Cardiac muscle cell (in vitro differentiated cells and primary cell): ENCODE data around the gene ASCL5. TPM values are rescaled to one million over a fixed set of nuclear protein-coding genes. Genes with fewer than 3 reads are reported as not detected.

ENCODE experiments used
- DNase-seq, 2 donors: peaks; one replicate each; pipeline versions ENCODE4 v3.0.0 to v3.0.0-alpha.2; 2010 to 2017; ENCODE audit warnings: low read depth in 1 of 2, low spot score in 1 of 2
- H3K27ac ChIP-seq: fragments of 200-600 bp; sonication (generic); 2 replicates; pipeline ENCODE4 v1.5.1; 2016
- H3K27me3 ChIP-seq: fragments of 200-600 bp; sonication (generic); 2 replicates; pipeline ENCODE4 v1.6.0; 2016; ENCODE audit warnings: control low read depth
- H3K36me3 ChIP-seq: fragments of 200-600 bp; sonication (generic); 2 replicates; pipeline ENCODE4 v1.5.1; 2016; ENCODE audit warnings: control low read depth
- H3K4me1 ChIP-seq: fragments of 200-600 bp; sonication (generic); 2 replicates; pipeline ENCODE4 v1.8.1; 2017; ENCODE audit warnings: low read depth, mild to moderate bottlenecking, mixed run types
- H3K4me3 ChIP-seq: fragments of 200-600 bp; sonication (generic); 2 replicates; pipeline ENCODE4 v1.5.1; 2016; ENCODE audit warnings: mild to moderate bottlenecking
- H3K9me3 ChIP-seq: fragments of 200-600 bp; sonication (generic); 2 replicates; pipeline ENCODE4 v1.5.1; 2017; ENCODE audit warnings: low read depth, mild to moderate bottlenecking, control low read depth
- polyA plus RNA-seq: library from polyadenylated mRNA; unstranded; fragments of >200 nt; fragmentation: Nextera tagmentation; extraction: Ambion mirVana; gene quantifications from 2 replicates; pipeline ENCODE4 v1.2.1, GENCODE V29; 2016
- total RNA-seq: library from RNA; depleted of rRNA; stranded (reverse); fragments of >200 nt; gene quantifications from 2 replicates; pipeline ENCODE4 v1.2.3, GENCODE V29; 2016
- TF ChIP-seq, protein P1 (sequence below): IDR thresholded peaks from 2 replicates; pipeline ENCODE4 v1.5.1; 2012; ENCODE audit warnings: low read depth, mild to moderate bottlenecking, low read length

The ASCL5 gene
- total and polyA plus RNA-seq, 2 experiments from 2014 or later: 0.18 TPM; not detected in 1

DNA sequence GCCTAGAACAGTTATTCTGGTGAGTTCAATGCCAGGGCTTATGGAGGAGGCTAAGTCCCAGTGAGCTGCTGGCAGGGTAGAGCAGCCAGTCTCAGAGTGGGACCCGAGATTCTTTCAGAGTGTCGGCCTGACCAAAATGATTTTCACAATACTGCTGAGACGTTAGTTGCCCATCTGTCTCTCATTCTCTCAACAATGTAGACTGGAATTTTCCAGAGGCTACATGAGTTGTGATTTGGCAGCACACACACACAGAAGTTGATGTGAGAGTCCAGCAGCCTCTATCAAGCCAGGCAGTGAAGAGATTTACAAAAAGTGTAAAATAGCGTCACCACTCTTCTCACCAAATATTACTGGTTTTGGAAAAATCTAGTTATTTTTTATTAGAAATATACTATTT lies 36.4 kb downstream of the ASCL5 start:
- H3K4me3 ChIP-seq: no peak overlapping the region
- H3K4me1 ChIP-seq: peaks cover 11% of the 10 kb centered on the region
- TF ChIP-seq, protein P1, sequence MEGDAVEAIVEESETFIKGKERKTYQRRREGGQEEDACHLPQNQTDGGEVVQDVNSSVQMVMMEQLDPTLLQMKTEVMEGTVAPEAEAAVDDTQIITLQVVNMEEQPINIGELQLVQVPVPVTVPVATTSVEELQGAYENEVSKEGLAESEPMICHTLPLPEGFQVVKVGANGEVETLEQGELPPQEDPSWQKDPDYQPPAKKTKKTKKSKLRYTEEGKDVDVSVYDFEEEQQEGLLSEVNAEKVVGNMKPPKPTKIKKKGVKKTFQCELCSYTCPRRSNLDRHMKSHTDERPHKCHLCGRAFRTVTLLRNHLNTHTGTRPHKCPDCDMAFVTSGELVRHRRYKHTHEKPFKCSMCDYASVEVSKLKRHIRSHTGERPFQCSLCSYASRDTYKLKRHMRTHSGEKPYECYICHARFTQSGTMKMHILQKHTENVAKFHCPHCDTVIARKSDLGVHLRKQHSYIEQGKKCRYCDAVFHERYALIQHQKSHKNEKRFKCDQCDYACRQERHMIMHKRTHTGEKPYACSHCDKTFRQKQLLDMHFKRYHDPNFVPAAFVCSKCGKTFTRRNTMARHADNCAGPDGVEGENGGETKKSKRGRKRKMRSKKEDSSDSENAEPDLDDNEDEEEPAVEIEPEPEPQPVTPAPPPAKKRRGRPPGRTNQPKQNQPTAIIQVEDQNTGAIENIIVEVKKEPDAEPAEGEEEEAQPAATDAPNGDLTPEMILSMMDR: no peak
- H3K27me3 ChIP-seq: no peaks in the 10 kb centered on the region
- no peaks in the 10 kb centered on the region for H3K36me3 ChIP-seq
- no peaks in the 10 kb centered on the region for H3K9me3 ChIP-seq
- no peak overlapping the region for H3K27ac ChIP-seq
- DNase-seq: no peak

DNA sequence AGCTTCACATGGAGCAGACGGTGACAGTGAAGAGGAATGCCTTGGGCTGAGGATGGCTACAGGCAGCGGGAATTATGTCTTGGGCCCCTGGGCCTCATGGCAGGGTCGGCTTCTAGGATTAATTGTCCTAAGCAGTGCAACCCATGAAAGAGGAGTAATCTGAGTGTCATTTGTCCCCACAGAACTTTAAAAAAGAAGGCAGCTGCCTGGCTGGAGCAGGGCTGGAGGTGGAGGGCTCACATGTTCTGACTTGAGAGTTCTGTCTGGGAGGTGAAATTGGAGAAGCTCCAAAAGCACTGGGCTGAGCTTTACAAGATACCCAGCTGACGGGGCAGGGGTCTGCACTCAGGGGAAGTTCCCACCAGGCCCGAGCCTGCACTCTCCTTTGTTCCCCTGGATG lies 37.4 kb downstream of the ASCL5 start:
- TF ChIP-seq, protein P1: no peak

DNA sequence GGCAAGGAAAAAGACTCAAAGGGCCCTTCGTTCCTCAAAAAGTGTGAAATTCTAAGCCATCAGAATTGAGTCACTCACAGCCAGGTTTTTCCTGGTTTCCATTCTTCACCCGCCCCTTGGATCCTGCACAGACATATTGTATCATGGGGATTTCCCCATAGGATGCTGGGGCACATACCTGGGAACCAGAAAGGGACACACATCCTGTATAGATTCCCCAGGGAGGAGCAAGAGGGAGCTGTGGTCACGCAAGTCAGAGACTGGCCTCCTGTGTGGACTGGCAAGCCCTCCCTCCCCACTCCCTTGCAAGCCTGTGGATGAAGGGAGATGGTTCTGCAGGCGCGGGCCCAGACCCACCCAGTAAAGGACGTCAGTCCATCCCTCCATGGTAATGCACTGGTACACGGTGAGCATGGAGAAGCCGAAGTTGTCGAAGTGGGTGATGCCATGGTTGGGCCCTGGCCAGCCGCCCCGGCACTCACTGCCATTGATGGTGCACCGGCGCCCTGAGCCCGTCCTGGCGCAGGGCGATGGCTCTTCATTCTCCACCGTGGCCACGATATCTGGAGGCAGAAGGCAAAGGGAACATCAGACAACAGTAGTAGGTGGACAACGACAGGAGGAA lies 38.0 kb downstream of the ASCL5 start:
- Histone ChIP-seq H3K36me3 (no peaks in the 10 kb centered on the region), H3K27me3 (no peaks in the 10 kb centered on the region), H3K4me1 (peaks cover 4% of the 10 kb centered on the region), H3K4me3 (no peak overlapping the region), H3K27ac (no peak overlapping the region), H3K9me3 (no peaks in the 10 kb centered on the region)
- no peak for DNase-seq
- TF ChIP-seq, protein P1: no peak

More for the DNA sequence above, 37.4 kb downstream of the ASCL5 start:
- no peak overlapping the region for H3K4me3 ChIP-seq
- no peaks in the 10 kb centered on the region for H3K9me3 ChIP-seq
- H3K27me3 ChIP-seq: no peaks in the 10 kb centered on the region
- H3K27ac ChIP-seq: no peak overlapping the region
- peak in 1 of 2 donors; percentile 41 for DNase-seq
- peaks cover 5% of the 10 kb centered on the region for H3K4me1 ChIP-seq
- H3K36me3 ChIP-seq: no peaks in the 10 kb centered on the region

DNA sequence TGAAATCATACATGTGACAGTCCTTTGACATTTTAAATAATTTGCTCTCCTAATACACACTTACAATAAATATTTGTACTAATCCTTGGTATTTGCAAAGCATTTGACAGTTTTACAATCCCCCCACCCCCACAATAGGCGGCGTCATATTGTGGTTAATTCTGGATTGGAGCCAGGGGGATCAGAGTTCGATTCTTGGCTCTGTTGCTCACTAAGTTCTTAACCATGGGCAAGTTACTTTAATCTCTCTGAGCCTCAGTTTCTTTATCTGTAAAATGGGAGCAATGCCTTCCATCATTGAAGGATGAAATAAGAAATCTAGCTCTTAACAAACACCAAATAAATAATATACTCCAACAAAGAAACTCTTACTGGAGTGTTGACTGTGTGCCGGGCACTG lies 38.6 kb downstream of the ASCL5 start:
- H3K9me3 ChIP-seq: no peaks in the 10 kb centered on the region

DNA sequence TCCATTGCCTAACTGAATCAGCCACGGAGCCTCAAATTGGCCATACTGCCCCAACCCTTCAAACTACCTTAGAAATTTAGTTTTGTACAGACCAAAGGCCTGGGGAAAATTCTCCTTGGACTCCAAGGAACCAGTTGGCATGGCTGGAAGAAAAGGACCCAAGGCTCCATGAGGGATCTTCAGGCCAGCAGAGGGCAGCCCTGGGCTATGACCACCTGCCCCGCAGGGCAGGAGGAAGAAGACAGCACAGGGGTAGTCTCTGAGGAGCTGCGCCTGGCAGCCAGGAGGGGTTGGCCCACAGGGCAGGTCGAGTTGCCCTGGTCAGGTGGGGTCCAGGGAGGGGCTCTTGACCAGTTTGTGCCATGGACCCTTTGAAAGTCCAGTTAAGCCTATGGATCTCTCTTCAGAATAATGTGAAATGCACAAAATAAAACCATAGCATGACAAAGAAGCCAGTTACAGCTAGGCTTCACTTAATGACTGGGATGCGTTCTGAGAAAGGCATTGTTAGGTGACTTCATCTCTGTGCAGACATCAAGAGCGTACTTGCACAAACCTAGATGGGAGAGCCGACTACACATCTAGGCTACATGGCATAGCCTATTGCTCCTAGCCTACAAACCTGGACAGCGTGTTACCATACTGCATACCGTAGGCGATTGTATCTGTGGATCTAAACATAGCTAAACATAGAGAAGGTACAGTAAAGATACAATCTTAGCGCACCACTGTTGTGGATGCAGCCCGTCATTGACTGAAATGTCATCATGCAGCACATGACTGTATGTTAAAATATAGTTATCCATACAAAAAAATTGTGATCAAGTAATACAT lies 40.9 kb downstream of the ASCL5 start:
- Histone ChIP-seq H3K27ac (no peak overlapping the region), H3K36me3 (no peaks in the 10 kb centered on the region), H3K9me3 (no peaks in the 10 kb centered on the region), H3K4me1 (peaks cover 4% of the 10 kb centered on the region), H3K4me3 (no peak overlapping the region), H3K27me3 (no peaks in the 10 kb centered on the region)
- DNase-seq: peak; percentile 62 to 70
- TF ChIP-seq, protein P1: peak; percentile 81

More for the DNA sequence above, 38.6 kb downstream of the ASCL5 start:
- H3K4me1 ChIP-seq: peaks cover 4% of the 10 kb centered on the region
- TF ChIP-seq, protein P1: no peak
- no peak overlapping the region for H3K27ac ChIP-seq
- H3K4me3 ChIP-seq: no peak overlapping the region
- no peaks in the 10 kb centered on the region for H3K27me3 ChIP-seq
- no peaks in the 10 kb centered on the region for H3K36me3 ChIP-seq
- DNase-seq: no peak
